NCI-H2029 treated with DMSO at 0.1 percent for 48 hours (cell line): Measurements from ENCODE around the gene TNS3.

Experiments
- DNase-seq: peaks from one replicate; lab custom pipeline; 2025; lab: John Stamatoyannopoulos, UW

The TNS3 gene

GRCh38 chr7:47405921-47406800 is 175.8 kb downstream of the TNS3 start:
- peak; percentile 77 for DNase-seq

DNA sequence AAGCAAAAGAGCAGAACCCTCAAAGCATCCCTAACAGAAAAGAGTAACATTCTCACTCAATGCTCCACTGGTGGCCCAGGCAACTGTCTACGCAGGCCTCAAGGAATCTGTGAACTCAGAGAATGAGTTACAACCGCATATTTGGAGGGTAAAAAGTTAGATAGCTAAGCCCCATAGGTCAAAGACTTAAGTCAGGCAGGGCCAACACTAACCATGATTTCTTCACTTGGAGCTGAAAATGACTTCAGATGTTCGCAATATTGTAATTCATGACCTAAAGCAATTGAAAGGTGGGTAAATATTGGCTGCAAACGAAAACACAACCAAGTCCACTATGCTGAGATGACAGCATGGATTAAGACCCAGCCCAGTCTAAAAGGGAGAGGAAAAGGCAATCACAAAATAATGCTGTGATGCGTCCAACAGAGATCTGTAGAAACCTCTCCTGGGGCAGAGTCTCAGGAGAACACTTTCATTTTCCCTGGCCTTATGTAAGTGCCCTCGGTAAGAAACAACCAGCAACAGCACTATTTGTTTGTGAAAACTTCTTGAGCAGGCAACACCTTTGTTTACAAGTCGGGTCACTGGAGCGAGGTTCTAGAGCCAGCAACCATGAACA is 176.5 kb downstream of the TNS3 start:
- DNase-seq, result no peak

DNA sequence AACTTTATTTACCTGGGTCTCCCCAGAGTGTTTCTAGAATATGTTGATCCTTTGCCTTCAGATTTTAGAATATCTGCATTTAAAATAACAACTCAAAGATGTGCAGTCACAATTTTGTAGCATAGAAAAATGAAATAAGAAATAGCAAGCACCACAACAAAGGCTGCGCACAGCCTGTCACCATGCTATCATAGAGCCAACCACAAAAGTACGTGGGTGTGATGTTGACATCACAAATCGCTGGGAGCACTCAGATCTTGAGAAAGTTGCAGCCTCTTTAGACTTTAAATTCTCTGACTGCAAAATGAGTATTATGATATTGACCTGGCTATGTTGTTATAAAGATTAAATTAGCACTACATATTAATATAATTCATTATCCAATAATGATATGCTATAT is 177.9 kb downstream of the TNS3 start:
- no peak for DNase-seq

DNA sequence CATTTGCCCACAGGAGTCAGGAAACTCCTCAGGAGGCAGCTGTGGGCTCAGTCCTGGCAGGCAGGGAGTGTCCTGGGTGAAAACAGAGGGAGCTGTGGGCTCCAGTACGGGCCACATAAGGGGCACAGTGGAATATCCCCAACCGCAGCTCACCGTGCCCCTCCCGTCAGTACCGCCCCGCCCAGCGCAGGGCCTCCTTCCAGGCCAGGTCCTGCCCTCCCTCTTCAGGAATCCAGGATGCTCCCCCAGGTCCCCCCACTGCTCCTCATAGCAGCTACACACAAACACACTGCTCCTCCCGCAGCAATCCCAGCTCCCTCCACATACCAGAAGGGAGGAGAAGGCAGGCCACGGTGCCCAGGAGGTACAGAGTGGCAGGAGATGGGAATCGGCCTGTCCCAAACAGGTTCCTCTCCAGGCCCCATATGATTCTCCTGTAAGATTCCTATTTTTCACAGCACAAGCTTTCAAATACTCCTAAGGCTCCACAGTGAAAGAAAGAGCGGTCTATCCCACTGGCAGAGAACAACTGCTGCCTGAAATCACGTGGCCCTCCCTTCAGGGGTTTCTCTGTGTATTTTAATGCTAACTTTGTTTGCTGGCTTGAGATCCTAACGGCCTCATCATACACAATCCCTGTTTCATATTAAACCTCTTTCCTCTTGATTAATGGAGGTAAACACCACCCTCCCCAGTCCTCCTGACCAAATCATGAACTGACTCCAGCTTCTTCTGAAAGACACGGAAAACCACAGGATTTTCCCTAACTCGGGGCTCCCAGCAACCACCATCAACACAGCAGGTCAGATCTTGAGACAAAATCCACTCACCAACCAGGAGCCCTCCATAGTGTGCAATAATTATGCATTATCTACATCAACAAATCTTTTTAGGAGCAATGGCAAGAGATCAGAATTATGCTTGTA is 178.7 kb downstream of the TNS3 start:
- DNase-seq, result no peak

- no peak for DNase-seq
Measured at GRCh38 chr7:47401611-47402570, 180.0 kb downstream of the TNS3 start.

DNA sequence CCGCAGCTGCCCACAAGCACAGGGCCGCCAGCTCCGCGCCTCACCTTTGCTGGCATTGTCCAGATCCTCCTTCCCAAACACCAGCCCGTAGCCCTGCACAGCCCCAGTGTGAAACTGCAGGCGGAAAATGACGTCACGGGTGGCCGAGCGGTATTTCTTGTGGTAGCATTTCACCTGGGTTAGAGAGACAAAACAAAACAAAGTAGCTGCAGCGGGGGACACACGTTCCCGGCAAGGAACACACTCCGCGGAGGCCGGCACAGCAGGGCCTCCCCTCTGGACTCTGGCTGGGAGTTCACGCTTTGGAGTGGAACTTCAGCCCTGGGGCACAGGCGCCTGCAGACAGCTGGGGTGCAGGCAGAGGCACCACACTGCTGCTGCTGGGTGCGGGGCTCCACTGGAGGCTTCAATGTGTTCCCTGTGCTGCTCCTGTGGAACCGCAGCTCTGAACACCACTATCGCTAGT is 181.1 kb downstream of the TNS3 start:
- DNase-seq, result no peak

GRCh38 chr7:47400001-47400400 is 181.9 kb downstream of the TNS3 start:
- no peak for DNase-seq

GRCh38 chr7:47394751-47395252 is 187.1 kb downstream of the TNS3 start:
- DNase-seq, result no peak

GRCh38 chr7:47394216-47394615 is 187.7 kb downstream of the TNS3 start:
- DNase-seq, result no peak

DNA sequence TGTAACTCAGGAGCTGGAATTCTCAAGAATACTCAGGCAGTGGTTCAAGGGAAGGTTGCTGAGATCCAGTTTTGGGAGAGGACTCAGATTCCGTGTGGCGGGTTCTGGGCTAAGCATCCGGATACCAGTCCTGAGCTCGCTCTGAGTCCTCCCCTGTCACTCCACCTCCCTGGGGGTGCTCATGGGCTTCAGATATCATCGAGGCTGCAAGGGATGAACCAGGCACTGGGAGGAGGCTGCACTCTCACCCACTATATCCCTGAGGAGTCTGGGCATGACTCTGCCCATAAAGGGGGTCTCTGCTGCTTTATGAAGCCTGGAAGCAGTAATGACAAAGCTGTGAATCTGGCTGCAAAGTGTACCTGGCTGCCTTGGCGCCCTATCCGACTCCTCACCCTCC is 188.5 kb downstream of the TNS3 start:
- DNase-seq, result no peak

DNA sequence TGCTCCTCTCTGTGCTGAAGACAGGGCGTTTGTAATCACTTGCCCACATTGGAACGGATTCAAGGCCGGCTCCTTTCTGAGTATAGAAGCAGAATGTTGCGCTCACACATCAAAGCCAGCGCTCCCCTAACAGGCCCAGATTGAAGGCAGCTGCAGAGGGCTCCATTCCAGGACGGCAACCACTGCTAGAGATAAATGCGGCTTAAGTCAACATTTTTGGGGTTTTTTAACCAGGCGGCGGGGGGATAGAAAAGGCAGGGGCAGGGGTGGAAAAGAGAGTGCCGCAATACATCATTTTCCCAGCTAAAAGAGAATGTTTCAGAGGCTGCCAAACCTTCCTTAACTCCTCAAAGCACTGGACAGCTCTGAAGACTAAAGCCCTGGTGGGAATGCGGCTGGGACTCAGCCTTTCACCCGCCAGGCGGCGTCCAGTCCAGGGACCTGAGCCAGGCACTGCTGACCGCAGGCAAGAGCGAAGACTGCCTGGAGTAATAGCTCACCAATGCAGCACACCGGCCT is 189.6 kb downstream of the TNS3 start:
- no peak for DNase-seq

DNA sequence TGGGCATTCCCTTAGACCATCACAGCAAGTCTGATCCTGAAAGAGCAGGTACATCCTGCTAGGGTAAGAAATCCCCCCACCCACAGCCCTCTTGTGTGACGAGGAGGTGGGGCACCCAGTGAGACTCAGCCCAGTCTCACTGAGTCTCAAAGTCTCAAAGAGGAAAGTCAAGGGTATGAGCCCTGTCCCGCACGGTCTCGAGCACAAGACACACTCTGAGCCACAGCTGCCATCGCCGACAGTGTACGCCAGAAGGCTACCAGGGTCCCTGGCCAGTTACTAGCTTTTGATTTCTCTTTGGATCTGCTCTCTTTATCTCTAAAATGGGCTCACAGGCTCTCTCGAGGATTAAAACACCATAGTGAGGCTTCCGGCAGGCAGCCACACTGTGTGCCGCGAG is 190.2 kb downstream of the TNS3 start:
- no peak for DNase-seq

- no peak for DNase-seq
Measured at GRCh38 chr7:47390914-47391313, 191.0 kb downstream of the TNS3 start.

DNA sequence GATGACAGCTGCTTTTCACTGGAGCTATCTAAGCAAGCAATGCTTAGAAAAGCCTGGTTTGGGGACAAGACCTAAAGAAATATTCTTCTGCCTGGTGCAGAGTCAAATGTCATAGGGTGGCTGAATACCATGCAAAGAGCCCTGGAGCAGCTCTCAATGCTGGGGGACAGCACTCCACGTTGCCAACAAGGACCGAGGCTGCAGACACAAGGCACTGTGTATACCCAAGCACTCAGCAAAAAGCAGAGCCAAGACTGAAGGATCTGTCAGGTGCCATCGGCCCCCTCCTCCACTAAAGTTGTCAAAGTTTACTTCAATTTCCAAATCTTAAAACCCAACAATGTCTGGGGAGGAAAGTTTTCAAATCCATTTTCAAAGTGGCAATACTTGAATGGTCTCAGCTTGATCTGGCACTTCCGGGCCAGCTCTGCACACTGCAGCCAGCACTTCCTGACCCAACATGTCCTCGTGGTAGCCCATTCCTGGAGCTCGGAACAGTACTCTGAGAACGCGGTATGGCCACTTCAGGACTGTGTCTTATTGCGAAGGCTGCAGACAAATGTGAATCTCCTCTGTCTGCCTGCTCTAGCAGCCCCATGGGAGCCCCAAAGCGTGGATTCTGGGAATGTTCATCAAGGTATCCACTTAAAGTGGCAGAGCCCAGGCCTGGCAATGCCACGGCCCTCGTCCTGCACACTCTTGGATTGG is 191.8 kb downstream of the TNS3 start:
- DNase-seq, result no peak

DNA sequence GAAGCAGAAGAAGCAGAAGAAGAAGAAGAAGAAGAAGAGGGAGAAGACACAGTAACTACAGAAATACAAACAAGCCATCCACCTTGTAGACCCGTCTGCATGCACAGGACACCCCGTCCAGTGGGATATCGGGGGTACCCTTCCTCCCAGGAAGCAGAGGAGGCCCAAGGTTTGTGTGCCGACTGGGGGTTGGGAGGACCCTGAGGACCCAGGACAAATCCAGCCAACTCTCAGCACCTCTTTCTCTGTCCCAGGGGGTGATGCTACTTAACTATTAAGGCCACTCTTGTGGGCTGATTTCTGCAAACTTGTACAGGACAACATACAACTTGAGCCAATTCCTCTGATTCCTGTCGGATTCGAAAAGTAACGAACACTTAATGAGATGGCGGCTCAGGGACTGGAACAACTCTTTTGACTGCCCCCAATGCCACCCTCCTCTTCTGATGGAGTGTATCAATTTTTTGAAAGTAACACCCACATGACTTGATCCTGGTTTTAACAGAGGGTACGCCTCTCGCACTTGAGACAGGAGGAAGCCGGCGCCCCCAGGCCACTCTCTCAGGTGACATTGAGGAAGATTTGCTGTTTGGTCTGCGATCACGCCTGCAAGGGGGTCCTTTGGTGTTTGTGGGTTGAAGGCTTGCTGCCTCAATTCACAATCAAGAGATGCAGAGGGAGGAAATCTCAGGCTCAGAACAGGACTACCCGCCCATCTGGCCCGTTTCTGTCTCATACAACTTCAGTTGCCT is 192.6 kb downstream of the TNS3 start:
- DNase-seq, result no peak

DNA sequence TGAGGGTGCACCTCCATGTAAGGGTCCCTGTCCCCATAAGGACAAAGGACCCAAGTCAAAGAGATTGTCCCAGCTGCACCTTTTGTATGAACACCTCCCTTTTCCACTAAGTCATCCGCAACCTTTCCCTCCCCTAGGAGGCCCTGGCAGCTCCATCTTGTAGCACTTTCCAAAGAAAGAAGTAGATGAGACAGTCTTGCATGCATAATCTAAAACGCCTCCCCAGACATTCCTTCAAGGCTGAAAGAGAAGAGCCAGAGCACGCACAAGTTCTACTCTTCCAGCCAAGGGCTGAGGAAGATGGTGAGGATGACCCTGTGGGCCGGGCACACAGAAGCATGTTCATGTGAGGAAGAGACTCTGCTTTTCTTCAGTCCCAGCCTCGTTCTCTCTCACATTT is 194.4 kb downstream of the TNS3 start:
- no peak for DNase-seq

- no peak for DNase-seq
Measured at GRCh38 chr7:47386273-47386835, 195.6 kb downstream of the TNS3 start.

- no peak for DNase-seq
Measured at GRCh38 chr7:47385536-47386125, 196.3 kb downstream of the TNS3 start.
